NCI-H82 treated with DMSO at 0.1 percent for 48 hours (cell line): ENCODE data around the gene PKDCC.
"Not testable (repeated sequence)": the region's sequence is repeated elsewhere in the genome, so short reads cannot be mapped to it uniquely, and the experiment has no call there.

Experiments used
- DNase-seq: peaks from one replicate; lab custom pipeline; 2025; ENCODE audit not compliant: unreplicated experiment; lab: John Stamatoyannopoulos, UW

Gene PKDCC

DNA sequence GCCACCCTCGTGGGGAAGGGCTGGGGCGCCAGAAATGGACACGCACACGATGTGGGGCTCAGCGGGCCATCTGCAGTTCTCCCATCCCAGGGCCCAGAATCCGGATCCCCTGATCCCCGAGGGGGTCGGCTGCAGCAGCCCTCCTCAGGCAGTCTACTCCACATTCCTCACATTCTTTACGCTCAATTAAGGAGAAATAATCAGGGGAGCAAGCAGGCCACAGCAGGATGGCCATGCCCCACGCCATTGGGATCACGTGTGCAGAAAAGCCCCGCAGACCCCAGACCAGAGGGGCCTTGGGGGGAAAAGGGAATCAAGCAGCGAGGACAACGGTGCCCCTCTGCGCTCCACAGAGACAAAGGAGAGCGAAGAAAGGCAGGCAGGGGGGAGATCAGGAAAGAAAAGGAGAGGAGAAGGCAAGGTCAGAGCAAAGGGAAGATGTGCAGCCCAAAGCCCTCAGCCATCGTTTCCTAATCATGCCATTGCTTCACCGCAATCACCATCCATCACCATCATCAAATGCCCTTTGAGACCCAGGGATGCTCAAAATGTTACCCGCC is 17.5 kb upstream of the PKDCC start:
- DNase-seq: no peak

DNA sequence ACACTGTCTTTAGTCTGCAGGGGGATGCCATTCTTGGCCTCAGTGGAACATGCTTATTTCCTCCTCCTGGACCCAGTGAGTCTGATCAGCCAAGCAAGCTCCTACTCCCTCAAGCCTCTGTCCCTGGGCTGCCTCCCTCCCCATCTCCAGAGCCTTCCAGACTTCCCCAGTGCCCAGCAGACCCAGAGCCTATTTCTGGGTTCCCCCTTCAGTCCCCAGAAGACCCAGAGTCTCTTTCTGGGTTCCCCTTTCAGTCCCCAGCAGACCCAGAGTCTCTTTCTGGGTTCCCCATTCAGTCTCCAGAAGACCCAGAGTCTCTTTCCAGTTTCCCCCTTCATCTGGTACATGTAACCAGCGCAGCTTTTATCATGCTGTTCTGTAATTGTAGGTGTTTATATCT is 17.0 kb upstream of the PKDCC start:
- no peak for DNase-seq

DNA sequence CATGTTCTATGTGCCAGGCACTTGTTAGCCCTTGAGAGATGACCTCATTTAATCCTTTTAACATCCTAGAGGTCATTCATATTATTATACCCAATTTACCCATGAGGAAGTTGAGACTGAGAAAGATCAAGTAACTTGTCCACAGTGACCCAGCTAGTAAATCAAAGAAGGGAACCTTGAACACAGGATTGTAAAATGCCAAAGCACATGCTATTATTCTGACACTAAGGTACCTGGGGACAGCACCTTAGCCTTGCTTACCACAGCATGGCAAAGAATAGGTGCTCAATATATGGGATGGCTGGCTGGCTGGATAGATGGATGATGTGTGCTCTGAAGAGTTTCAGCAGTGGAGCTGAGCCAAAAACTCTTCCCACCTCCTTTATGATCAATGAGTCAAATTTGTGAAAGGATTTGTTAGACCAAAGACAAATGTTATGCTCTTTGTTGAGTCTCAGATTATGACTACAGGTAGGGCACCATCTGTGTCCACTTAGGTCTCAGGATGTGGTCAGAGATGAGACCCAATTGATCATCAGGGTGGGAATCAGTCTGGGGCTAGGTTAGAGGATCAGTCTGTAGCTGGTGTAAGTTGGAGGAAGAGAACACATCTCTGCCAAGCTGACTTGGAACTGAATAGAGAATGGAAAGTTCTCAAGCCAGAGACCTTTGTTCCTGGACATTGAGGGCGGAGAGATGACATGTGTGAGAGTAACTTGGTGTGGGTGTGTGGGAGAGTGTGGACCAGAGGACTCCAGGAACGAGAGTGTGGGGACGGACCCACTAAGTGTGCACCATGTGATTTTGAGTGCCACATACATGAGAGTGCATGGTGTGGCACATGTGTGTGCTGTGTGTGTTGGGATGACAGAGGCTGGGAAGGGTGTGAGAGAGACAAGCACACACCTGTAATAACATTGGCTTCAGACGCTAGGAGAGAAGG is 16.3 kb upstream of the PKDCC start:
- no peak for DNase-seq

DNA sequence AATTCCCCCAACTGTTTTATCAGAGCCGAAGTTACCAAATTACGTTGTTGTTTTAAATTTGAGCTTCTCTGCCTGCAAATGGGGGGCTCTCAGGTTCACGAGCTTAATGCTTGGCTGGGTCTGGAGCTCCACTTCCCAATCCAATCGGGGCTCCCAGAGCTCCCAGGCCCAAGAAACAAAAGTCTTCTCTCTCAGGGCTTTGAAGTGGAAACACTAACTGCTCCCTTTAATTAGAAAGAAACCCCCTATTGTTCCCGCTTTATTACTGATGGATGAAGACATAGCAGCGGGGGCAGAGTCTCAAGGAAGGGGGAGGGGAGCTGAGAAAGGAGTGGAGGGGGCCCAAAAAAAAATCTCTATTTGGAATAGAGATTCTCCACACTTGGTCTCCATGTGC is 15.6 kb upstream of the PKDCC start:
- no peak for DNase-seq

DNA sequence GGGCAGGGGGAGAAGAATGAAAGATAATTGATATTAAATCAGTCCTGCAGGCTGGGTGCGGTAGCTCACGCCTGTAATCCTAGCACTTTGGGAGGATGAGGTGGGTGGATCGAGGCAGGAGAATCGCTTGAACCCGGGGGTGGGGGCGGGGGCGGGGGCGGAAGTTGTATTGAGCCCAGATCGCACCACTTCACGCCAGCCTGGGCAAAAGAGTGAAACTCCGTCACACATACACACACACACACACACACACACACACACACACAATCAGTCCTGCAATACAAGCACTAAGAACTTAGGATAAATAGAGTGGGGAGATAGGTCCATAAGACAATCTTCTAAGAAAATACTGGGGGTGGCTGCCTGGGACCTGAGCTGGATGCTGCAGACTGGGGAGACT is 15.1 kb upstream of the PKDCC start:
- no peak for DNase-seq

DNA sequence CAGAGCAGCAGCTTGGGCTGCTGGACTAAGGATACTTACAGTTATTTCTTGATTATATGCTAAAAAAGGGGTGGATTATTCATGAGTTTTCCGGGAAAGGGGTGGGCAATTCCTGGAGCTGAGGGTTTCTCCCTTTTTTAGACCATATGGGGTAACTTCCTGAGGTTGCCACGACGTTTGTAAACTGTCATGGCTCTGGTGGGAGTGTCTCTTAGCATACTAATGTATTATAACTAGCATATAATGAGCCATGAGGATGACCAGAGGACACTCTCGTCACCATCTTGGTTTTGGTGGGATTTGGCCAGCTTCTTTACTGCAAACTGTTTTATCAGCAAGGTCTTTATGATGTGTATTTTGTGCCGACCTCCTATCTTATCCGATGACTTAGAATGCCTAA is 13.7 kb upstream of the PKDCC start:
- not testable (repeated sequence) for DNase-seq

DNA sequence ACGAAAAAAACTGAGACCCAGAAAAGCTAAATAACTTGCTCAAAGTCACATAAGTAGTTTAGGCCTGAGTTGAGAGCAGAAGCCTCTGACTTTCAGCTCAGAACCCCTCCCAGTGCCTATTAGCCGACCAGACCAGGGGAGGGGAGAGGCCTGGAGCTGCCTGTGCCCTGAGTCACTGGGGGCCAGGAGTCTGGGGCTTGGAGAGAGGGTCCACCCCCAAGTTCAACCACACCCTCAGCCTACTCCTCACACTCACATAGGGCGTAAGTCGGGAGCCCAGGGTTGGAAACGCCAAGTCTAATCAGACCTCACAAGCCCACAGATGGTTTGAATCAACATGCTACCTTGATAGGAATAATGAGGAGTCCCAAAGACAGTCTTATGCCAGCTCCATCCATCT is 12.6 kb upstream of the PKDCC start:
- DNase-seq: no peak

DNA sequence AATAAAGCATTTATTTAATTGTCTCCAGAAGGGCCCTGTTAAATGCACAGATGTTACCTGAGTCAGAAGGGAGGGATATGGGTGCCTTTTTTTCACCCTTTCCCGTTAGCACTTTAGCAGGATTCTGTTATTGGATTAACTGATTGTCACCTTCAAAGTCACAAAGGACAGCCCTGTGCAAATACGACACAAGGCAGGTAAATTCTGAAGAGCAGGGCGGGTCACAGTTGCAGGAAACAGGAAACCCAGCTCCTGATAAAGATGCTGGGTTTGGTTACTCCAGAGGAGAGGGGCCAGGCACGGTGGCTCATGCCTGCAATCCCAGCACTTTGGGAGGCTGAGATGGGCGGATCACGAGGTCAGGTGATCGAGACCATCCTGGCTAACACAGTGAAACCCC is 11.4 kb upstream of the PKDCC start:
- DNase-seq: no peak

DNA sequence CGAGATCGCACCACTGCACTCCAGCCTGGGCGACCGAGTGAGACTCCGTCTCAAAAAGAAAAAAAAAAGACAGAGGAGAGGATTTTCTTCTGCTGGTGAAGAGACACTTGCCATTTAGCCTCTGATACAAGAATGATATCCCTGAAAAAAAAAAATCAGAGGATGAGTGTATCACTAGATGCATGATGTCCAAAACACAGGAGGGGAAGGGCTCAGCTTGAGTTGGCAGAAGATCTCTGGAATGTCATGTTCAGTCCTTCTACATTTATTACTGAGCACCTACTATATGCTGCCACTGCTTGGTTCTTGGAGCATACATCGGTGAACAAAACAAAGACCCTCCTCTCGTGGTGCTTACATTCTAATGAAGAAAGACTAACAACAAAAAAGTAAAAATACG is 10.9 kb upstream of the PKDCC start:
- no peak for DNase-seq

DNA sequence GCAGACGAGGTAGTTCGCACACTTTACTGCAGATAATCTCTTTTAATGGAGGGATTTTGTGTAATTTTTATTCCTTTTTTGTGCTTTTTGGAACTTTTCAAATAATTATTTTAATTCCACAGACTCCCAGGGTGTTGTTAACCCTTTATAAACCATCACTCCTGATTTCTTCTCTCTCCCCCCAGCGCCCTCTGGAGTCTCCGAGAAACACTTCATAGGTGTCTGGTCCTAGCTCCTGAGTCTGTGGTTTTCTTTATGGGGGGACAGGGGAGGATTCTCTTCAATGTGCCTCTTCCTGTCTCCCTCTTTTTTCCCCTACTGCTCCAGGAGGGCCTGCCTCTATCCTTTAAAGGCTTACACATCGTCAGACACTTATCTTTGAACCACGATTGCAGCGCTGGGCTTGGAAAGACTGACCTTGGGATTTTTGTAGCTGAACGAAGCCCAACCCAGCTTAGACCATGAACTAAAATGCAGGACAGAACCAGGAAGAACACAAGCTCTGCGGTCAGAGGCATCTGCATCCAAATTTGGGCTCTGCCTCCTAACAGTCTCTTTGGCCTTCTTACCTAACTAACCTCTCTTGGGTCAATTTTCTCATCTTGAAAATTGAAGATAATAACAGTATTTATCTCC is 7.1 kb upstream of the PKDCC start:
- no peak for DNase-seq

DNA sequence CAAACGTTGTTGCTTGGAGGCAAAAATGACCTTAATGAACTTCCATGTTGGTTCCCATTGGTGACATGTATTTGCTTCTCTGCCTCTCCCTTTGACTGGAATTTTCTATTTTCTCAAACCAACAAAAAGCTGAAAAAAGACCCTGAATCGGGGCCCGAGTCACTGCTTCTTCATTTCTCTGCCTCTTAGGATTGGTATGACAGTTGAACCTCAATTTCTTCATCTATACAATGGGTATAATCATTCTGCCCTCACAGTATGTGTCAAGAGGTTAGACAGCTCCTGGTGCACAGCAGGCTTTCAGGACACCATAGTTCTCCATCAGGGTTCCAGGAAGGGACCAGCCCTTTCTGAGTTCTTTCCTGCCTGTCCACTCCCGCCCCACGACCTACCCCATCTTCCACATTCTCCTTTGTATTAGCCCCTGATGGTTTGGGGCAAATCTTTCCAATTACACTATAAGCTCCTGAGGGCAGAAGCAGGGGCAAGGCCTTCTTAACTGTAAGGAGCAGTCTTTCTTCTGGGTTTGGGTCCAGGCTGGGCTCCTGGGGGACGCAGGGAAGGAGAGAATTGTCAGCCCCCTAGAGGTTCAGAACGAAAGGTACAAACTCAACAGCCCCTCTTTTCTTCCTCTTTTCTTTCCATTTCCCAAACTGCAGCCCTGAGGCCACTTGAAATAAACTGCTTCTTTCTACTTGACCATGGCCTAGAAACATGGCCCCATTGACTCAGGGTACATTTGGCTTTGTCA is 6.3 kb upstream of the PKDCC start:
- no peak for DNase-seq

DNA sequence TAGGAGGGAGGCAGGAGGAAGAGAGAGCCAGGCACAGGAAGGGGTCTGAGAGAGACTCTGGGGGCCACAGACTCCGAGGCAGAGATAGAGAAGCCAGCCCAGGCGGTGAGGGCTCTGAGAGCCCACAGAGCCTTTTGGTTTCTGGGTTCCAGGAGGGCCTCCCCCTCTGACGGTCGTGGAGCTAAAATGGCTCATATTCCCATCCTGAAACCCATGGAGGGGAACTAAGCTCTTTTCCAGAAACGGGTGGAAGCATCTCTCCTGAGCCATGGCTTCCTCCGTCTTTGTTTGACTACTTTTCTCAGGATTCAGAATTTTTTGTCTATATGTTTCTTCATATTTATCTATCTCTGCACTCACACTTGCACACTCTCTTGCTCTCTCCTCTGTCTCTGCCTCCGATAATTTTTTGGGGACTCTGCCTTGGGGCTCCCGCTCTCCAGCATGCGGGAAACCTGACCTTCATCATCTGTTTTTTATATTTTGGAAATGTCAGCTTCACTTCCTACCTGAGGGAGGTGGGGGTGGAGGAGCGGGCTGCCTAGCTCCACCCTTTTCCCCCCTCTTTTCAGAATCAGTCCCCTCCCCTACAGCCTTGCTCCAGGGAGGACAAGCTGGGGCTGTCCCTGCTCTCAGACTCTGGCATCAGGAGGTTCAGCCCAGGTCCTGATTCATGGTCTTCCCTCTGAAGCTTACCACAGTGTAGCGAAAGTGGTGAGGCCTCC is 5.0 kb upstream of the PKDCC start:
- DNase-seq: no peak

DNA sequence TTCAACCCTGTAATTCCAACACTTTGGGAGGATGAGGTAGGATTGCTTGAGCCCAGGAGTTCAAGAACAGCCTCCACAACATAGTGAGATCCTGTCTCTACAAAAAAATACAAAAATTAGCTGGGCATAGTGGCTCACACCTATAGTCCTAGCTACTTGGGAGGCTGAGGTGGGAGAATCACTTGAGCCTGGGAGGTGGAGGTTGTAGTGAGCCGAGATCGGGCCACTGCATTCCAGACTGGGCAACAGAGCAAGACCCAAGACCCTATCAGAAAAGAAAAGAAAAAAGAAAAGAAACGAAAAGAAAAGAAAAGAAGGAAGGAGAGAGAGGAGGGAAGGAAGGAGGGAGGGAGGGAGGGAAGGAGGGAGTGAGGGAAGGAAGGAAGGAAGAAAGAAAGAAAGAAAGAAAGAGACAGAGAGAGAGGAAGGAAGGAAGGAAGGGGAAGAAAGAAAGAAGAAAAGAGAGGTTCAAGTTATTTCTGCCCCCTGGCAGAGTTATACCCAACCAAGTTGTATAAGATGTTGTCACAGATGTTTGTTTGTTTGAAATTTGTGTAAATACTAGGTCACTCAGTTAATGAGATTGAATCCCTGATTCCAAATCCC is 3.9 kb upstream of the PKDCC start:
- no peak for DNase-seq

DNA sequence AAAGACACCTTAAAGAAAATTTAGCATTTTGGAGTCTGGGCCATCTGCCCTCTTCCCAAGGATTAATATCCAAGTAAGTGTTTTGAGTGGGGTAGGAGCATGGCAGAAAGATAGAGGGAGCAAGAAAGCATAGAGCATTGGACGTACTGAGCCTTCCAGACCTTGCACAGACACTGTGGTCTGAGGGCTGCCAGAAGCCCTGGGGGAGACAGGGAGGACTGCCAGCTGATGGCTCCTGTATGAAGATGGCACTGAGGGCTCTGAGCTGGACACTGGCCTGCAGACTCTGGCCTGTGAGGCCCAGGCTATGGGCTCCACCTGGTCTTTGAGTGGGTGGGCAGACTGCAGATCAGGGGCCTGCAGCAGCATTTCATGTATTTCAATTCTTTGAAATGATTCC is 2.9 kb upstream of the PKDCC start:
- no peak for DNase-seq

DNA sequence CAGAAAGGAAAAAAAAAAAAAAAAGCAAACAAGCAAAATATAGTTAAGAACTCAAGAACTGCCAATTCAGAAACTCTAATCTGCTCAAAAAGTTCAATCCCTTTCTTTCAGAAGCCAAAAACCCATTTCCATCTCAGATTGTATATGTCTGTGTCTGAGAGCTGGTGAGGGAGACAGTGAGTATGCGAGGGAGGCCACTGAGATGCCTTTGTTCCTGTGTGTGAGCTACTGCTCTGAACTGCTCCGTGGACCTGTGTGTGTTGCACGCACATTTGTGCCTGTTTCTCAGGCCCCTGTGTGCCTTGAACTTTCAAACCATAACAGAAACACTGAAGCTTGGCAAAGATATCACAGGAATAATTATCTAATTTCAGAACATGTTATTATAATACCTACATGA is 2.5 kb upstream of the PKDCC start:
- no peak for DNase-seq

DNA sequence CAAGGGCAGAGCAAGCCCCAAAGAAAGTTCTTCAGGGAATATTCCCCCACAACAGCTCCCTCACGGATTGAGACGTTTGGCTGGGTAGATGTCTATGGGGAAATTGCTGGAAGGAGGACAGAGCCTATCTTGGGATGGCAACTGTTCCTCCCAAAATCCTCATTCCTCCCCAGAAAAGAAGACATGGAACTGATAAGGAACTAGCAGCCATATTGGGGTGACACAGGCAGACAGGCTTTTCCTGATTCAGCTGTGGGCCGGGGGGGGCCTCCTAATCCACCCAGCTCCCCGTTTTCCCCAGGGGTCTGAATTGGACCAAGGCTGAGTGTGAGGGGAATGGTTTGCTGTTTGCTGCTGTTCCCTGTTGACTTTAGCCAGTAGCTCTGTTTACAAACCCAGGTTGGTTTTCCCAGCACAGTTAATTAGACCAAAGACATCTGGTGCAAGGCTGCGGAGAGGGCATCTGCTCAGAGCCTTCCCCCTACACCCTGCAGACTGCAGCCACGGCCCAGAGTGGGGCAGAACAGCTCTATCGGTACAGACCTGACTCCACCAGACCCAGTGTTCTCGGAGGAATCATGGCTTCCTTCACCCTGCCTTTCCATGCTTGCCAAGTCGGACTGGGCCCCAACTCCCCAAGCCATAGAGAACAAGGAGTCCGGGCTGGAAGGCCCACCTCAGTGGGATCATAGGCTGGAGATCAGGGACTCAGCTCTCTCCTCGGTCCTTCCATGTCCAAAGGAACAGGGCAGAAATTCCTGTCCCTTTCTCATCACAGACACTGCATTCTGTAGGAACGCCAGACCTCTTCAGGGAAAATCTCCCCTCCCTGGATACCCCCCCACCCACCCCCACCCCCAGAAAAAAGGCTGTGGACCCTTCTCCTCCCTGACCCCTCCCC is 1.7 kb upstream of the PKDCC start:
- peak; percentile 79 for DNase-seq

DNA sequence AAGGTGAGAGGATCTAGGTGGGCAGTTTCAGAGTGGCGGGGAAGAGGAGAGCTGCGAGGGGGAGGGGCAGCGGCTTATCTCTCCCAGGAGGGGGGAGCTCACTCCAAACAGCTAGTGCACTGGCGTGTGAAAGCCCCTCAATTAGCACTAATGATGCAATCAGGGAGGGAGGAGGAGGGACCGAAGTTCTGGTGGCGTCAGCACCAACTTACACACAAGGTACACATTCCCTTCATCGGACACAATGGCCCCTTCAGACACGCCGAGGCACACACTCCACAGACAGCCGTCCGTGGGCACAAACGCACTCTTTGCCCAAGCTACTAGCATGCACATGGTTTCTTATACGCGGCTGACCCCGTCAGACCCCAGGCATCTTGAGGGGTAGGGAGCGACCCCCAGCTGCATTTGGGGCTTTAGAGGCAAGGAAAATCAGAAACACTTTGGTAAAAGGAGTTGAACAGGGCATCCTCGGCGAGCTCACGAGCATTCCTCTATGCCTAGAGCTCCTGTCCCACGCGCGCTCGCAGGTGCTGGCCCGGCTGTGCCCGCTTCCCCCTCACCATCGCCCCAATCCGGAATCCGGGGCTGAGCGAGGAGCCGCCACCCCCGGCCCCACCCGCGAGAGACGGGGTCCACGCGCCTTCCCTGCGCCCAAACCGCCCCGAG is 868 bp upstream of the PKDCC start:
- DNase-seq: peak; percentile 88

DNA sequence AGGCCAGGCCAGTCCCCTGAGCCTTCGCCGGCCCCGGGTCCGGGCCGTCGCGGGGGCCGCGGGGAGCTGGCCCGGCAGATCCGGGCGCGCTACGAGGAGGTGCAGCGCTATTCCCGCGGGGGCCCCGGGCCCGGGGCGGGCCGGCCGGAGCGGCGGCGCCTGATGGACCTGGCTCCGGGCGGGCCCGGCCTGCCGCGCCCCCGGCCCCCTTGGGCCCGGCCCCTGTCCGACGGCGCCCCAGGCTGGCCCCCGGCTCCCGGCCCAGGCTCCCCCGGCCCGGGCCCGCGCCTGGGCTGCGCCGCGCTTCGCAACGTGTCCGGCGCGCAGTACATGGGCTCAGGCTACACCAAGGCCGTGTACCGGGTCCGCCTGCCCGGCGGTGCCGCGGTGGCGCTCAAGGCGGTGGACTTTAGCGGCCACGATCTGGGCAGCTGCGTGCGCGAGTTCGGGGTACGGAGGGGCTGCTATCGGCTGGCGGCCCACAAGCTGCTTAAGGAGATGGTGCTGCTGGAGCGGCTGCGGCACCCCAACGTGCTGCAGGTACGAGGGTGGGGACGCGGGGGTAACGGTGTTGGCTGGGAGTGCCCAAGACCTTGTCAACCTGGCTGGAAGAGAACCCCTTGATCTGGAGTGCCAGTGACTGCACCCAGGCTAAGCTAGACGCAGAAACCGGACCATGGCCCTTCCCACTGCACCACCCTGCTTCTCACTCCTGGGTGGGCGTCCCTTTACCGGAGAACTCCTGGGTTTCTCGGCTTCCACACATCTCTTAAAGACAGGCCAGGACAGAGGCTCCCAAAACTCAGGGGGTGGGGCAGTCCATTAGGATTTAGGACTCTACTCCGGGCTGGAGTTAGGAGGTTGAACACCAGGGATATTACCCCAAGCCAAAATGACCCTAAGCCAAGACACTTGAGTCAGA is 739 bp downstream of the PKDCC start:
- no peak for DNase-seq
